Nephron (organoid): Measurements from ENCODE around the gene NTRK3.
A peak's percentile ranks its signal among the peaks of the same experiment; 100 is the strongest.
"Not testable (repeated sequence)": the region's sequence is repeated elsewhere in the genome, so short reads cannot be mapped to it uniquely, and the experiment has no call there.

Experiments used
- H3K27ac Mint-ChIP-seq, 3 experiments: 2 replicates each; pipeline ENCODE4 v1.8.0; 2020; ENCODE audit warnings: mixed read lengths in 3 of 3, mild to moderate bottlenecking in 2 of 3, moderate library complexity in 1 of 3
- H3K27me3 Mint-ChIP-seq: 2 replicates; pipeline ENCODE4 v1.8.0; 2021; ENCODE audit warnings: low read depth, mild to moderate bottlenecking, moderate library complexity, mixed read lengths
- H3K36me3 Mint-ChIP-seq: 2 replicates; pipeline ENCODE4 v1.8.0; 2020; ENCODE audit warnings: low read depth, mixed read lengths
- H3K4me1 Mint-ChIP-seq: 2 replicates; pipeline ENCODE4 v1.8.0; 2020; ENCODE audit warnings: mixed read lengths
- H3K4me3 Mint-ChIP-seq, 3 experiments: 2 replicates each; pipeline ENCODE4 v1.8.0; 2020; ENCODE audit warnings: mild to moderate bottlenecking in 3 of 3, mixed read lengths in 3 of 3, moderate library complexity in 2 of 3
- H3K9me3 Mint-ChIP-seq: 2 replicates; pipeline ENCODE4 v1.8.0; 2020; ENCODE audit warnings: mixed read lengths
- CTCF ChIP-seq, 3 experiments: fragments of 200-600 bp; sonication (generic); IDR thresholded peaks; one replicate each; pipeline ENCODE4 v1.5.0; 2021; ENCODE audit warnings: antibody characterized with exemption in 3 of 3; ENCODE audit not compliant: unreplicated experiment in 3 of 3

NTRK3 gene

GRCh38 chr15:88074386-88074785 is 182.2 kb downstream of the NTRK3 start:
- Mint-ChIP-seq H3K36me3 (no peaks in the 10 kb centered on the region), H3K4me1 (peaks cover 27% of the 10 kb centered on the region), H3K9me3 (no peaks in the 10 kb centered on the region), H3K27me3 (peaks cover 25% of the 10 kb centered on the region), H3K4me3 (no peak overlapping the region), H3K27ac (no peak overlapping the region)
- TF ChIP-seq CTCF (IDR thresholded peaks at IDR 0.05; ENCODE audit: unreplicated experiment in 3 of 3): no peak

GRCh38 chr15:88073391-88073691 is 183.2 kb downstream of the NTRK3 start:
- peaks cover 19% of the 10 kb centered on the region for H3K27me3 Mint-ChIP-seq
- H3K4me1 Mint-ChIP-seq: peaks cover 34% of the 10 kb centered on the region
- no peaks in the 10 kb centered on the region for H3K9me3 Mint-ChIP-seq
- TF ChIP-seq CTCF (IDR thresholded peaks at IDR 0.05; ENCODE audit: unreplicated experiment in 3 of 3): no peak
- peak overlapping the region in 1 of 3 experiments; percentile 92 for H3K27ac Mint-ChIP-seq
- H3K36me3 Mint-ChIP-seq: no peaks in the 10 kb centered on the region
- H3K4me3 Mint-ChIP-seq: no peak overlapping the region

- TF ChIP-seq CTCF (IDR thresholded peaks at IDR 0.05; ENCODE audit: unreplicated experiment in 3 of 3): no peak
- H3K4me1 Mint-ChIP-seq: peaks cover 33% of the 10 kb centered on the region
- H3K36me3 Mint-ChIP-seq: no peaks in the 10 kb centered on the region
- H3K27ac Mint-ChIP-seq: peak overlapping the region in 1 of 3 experiments; percentile 92
- no peaks in the 10 kb centered on the region for H3K9me3 Mint-ChIP-seq
- H3K4me3 Mint-ChIP-seq: no peak overlapping the region
- H3K27me3 Mint-ChIP-seq: peaks cover 18% of the 10 kb centered on the region
Observed at GRCh38 chr15:88072598-88073390, 183.7 kb downstream of the NTRK3 start.

GRCh38 chr15:88072133-88072532 is 184.4 kb downstream of the NTRK3 start:
- Mint-ChIP-seq H3K27me3 (peaks cover 15% of the 10 kb centered on the region), H3K4me1 (peaks cover 30% of the 10 kb centered on the region)
- not testable (repeated sequence) for H3K36me3 Mint-ChIP-seq, H3K27ac Mint-ChIP-seq, H3K9me3 Mint-ChIP-seq, H3K4me3 Mint-ChIP-seq

- Mint-ChIP-seq H3K9me3 (no peaks in the 10 kb centered on the region), H3K36me3 (no peaks in the 10 kb centered on the region), H3K27me3 (peaks cover 12% of the 10 kb centered on the region), H3K27ac (no peak overlapping the region), H3K4me3 (no peak overlapping the region), H3K4me1 (peaks cover 31% of the 10 kb centered on the region)
- TF ChIP-seq CTCF (IDR thresholded peaks at IDR 0.05; ENCODE audit: unreplicated experiment in 3 of 3): no peak
Observed at GRCh38 chr15:88071141-88071540, 185.4 kb downstream of the NTRK3 start.

GRCh38 chr15:88069561-88069960 is 187.0 kb downstream of the NTRK3 start:
- Mint-ChIP-seq H3K36me3 (no peaks in the 10 kb centered on the region), H3K4me1 (peaks cover 31% of the 10 kb centered on the region), H3K27me3 (peaks cover 12% of the 10 kb centered on the region), H3K9me3 (no peaks in the 10 kb centered on the region), H3K4me3 (no peak overlapping the region), H3K27ac (no peak overlapping the region)
- TF ChIP-seq CTCF (IDR thresholded peaks at IDR 0.05; ENCODE audit: unreplicated experiment in 3 of 3): no peak
